Esophagus squamous epithelium (tissue), 4 donors: ENCODE results near the gene CTH.

Experiments
- CTCF ChIP-seq, 6 experiments: fragments of 450-650 bp in 4 of 6; fragments of 200-600 bp in 2 of 6; sonication (generic) in 2 of 6; IDR thresholded peaks; one replicate each; pipeline ENCODE4 v1.5.1; 2016 to 2019; ENCODE audit warnings: antibody characterized with exemption in 6 of 6, mild to moderate bottlenecking in 4 of 6, moderate library complexity in 4 of 6
- POLR2A ChIP-seq, 4 donors: fragments of 450-650 bp; IDR thresholded peaks; one replicate each; pipeline ENCODE4 v1.6.1; 2017; ENCODE audit warnings: antibody characterized with exemption in 4 of 4, mild to moderate bottlenecking in 4 of 4, moderate library complexity in 3 of 4

- TF ChIP-seq CTCF (IDR thresholded peaks at IDR 0.05) (no peak), POLR2A (IDR thresholded peaks at IDR 0.05) (no peak)
Measured at GRCh38 chr1:70455291-70455690, 44.2 kb downstream of the CTH start.
